Measurements from ENCODE around the gene FAM20C.

The FAM20C gene

DNA sequence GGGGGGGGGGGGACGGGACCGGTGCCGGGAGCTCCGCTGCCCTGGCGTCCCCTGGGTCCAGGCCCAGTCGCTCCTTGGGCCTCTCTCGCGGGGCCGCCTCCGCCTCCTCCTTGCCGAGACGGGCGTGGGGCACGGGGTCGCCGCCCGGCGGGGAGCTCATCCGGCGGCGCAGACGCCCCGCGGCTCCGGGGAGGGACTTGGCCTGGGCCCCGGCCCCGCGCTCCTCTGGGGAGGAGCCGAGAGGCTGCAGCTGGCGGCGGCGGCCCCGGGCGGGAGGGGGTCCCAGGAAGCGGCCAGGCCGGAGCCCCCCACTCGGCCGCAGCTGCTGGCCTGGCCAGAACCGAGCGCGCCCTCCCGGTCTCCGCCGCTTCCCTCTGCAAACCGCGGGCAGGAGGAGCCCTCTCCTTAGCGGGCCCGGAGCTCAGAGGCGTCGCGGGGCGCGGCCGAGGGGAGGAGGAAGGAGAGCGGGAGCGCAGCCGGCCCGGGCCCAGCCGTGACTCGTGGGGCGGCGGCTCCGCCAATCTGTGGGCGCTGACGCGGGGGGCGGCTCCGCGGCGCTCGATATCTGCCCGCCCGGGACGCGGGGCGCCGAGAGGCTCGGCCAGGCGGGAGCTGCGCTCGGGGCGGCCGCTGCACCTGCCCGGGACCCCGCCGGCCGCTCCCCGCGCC is at the start of gene FAM20C:
TSS of gene FAM20C (plus strand) at position 591 of the 669 bp plus-strand sequence. CDS start 629 bp downstream, outside the sequence.
- DNase-seq = peak; percentile 46

- DNase-seq = no peak
Measured at GRCh38 chr7:143145-143751, 49.1 kb upstream of the FAM20C start.

DNA sequence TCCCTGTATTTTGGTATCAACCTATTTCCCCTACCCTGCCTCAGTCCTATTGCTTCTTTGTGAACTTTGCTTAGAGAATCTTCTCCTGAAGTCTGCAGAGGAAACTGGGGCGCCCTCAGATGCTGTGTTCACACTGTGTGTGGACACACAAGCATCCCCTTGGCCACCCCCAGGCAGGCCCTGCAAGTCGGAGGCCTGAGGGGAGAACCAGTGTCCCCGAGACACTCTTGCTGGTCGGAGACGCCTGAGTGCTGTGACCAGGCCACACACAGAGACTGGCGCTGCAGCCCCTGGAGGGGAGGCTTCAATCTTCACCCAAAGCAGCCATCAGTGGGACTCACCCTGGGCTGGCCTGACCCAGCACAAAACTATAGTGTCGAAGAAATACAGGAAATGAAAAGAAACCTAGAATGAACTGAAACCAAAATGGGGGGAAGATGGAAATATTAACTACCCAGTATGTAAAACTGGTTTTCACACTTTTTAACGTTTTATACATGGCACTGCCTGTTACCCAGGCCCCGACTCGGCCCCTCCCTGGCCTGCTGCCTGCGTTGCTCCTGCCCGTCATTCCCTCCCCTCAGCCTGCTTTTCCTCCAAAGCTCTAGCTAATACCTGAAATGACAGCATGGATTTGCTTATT is 48.4 kb upstream of the FAM20C start:
- no peak for DNase-seq

- DNase-seq = no peak
Measured at GRCh38 chr7:144454-144826, 47.9 kb upstream of the FAM20C start.

DNA sequence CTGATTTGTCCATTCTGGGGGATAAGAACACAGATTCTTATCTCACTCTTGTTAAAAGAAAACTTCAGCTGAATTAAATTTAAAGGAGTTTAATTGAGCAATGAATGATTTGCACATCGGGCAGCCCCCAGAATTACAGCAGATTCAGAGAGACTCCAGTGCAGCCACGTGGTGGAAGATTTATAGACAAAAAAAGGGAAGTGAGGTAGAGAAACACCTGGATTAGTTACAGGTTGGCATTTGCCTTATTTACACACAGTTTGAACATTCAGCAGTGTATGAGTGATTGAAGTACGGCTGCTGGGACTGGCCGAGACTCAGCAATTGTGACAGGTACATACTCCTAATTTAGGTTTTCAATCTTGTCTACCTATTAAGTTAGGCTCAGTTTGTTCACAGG is 46.5 kb upstream of the FAM20C start:
- DNase-seq = no peak

DNA sequence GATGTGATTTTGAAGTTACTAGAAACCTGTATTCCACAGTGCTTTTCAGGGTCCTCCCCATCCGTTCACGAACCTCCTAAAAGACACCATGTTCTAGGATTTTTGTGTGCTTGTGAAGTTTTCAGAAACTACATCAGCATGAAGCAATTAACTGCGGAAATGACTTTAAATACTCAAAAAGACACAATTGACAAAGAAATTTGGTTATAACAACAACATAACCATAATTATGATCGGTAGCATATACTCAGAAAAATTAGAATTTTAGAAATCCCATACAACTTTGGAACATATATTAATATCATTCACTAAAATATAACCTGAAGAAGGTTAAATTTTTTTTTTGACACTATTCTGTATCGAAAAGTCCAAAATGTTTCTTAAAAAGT is 43.8 kb upstream of the FAM20C start:
- peak; percentile 33 for DNase-seq

GRCh38 chr7:148932-149790 is 43.2 kb upstream of the FAM20C start:
- DNase-seq = peak; percentile 98

- peak; percentile 45 for DNase-seq
Measured at GRCh38 chr7:149791-150636, 42.4 kb upstream of the FAM20C start.

- DNase-seq = no peak
Measured at GRCh38 chr7:150811-151221, 41.6 kb upstream of the FAM20C start.

DNA sequence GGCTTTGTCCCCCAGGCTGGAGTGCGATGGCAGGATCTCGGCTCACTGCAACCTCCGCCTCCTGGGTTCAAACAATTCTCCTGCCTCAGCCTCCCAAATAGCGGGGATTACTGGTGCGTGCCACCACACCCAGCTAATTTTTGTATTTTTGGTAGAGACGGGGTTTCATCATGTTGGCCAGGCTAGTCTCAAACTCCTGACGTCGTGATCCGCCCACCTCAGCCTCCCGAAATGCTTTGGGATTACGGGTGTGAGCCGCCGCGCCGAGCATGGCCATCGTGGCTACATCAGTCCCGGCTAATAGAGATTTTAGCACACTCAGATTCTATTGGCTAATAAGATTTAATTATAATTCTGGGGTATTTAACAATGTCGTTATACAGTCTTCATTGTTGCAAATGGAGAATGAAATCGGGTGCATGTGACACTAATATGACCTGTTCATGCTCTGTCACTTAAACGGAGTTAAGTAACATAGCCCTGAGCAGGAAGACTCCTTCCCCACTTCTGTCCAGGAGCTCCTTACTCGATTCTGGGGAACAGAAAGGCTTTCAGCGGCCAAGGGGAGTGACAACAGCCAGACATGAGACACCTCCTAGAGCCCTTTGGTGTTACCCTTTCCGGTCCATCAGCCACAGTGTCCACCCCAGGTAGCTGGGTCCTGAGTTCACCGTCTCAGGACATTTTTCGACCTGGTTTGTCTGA is 40.9 kb upstream of the FAM20C start:
- no peak for DNase-seq

DNA sequence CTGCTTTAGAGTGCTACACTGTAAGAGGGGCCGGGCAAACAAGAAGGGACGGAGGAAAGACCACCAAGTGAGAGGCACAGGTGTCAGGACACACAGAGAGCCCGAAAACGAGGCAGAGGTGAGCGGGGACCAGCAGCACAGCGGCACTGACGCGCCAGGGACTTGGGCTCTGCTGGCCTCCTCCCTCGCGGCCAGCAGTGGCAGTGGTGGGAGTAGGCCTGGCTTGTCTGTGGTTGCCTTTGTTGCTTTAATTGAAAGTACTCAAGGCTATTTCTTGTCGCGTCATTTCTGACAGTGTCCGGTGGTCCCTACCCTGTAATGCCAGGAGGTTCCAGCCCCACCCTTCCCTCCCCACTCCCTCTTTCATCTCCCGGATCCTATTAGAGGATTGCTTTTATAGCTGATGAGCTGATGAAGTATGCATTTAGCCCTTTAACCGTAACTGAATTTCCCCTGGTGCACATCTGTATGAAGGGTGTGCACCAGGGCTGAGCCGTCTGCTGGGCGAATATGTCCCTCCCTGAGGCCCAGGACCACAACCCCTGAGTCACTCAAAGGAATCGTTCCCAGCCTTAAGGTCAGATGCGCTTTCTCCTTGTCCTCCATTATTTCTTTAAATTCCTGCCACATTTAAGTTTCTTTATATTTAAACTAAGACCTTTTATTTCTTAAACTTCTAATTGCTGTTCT is 39.5 kb upstream of the FAM20C start:
- no peak for DNase-seq

DNA sequence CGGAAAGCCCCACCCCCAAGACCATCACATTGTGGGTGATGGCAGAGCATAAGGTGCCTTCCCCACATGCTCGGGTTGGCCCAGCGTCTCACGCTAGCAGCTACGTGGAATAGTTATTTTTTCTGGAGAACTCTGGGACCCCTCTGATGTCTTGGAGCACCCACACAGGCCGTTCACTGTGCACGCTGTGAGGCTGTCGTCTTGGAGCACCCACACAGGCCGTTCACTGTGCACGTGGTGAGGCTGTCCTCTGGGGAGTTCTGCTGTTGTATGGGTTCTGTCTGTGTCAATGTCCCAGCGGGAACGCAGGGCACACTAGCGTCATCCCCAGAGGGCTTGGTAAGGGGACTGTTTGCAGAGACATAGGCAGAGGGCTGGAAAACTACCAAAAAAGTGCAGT is 38.8 kb upstream of the FAM20C start:
- no peak for DNase-seq

DNA sequence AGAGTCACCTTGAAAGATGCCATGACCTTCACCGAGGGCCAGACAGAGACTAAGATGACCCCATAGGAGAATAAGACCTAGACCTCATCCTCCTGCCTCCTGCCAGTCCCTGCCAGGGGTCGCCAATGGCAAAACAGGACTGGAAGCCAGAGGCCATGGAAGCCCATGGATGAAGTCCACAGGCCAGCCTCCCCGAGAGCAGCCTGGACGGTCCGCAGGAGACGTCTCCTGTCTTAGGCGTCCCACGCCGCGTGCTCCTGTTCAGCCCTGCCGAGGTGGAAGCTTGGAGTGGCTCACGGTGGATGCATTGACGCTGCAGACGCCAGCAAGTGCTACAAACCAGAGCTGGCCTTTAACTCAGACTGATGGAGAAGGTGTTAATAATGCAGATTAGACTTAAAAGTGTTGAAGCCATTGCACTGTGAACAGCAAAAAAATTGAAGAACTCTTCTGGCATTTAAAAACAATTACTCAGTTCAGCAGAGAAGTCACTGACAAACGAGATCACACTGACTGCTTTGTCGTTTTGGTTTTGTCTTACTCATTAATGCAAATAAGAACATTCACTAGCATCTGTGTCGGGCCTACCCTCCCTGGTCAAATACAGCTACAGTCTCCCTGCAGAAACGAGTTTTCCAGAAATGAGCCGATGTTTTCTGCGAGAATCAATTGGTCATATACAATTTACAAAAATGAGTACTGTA is 38.1 kb upstream of the FAM20C start:
- DNase-seq = no peak

GRCh38 chr7:155469-155900 is 36.9 kb upstream of the FAM20C start:
- DNase-seq = no peak

- DNase-seq = no peak
Measured at GRCh38 chr7:156111-157007, 36.0 kb upstream of the FAM20C start.

DNA sequence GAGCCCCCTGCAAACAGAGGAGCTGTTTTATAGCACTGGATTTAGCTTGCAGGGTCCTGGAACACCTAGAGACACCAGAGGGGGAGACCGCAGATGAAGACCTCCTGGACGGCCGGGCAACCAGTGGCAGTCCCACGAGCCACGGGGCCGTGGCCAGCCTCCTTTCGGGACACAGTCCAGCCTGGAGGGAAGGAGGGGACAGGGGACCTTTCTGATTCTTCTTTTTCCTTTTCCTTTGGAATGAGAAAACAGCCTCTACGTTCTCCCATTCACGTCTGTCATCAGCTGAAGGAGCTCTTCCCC is 35.4 kb upstream of the FAM20C start:
- no peak for DNase-seq

DNA sequence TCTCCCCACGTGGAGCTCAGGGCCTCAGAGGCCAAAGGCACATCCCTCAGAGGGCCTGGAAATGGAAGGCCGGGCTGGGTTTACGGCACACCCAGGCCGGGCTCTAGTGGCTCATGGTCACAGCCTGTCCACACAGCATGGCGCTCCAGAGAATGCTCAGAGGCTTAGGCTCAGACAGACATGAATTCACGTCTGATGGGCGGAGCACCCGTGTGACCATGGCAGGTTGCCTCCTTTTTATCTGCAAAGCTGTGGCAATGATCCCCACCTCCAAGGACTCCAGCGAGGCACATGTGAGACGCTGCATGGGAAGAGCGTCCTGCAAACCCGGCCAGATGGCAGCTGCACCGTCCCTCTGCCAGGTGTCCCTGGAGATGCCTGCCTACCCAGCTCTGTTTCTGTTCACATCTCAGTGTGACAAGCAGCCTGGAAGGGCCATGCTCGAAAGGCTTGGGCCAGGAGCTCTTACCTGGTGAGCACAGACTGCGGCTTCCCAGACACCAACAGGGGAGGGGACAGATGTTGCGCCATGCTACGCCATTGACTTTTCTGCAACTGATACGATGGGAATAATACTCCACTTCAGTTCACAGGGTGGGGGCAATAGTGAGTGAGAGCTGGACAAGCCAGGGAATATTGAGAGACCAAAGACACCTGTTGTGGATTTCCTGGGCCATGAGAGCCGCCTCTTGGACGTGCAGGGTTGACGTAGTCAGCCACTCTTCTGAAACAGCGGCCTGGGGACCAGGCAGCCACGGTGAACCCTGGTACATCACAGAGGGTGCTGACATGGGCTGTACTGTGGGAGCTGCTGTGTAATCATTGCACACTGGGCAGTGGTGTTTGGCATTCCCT is 34.4 kb upstream of the FAM20C start:
- no peak for DNase-seq

GRCh38 chr7:158771-159170 is 33.6 kb upstream of the FAM20C start:
- DNase-seq = no peak

Data from hematopoietic multipotent progenitor cell treated with erythropoietin and hydrocortisone succinate and interleukin-3 and kit ligand, for 8 days (in vitro differentiated cells).